ENCODE measurements around the gene PTH2R.
"Not testable (repeated sequence)": the region's sequence is repeated elsewhere in the genome, so short reads cannot be mapped to it uniquely, and the experiment has no call there.

The PTH2R gene

DNA sequence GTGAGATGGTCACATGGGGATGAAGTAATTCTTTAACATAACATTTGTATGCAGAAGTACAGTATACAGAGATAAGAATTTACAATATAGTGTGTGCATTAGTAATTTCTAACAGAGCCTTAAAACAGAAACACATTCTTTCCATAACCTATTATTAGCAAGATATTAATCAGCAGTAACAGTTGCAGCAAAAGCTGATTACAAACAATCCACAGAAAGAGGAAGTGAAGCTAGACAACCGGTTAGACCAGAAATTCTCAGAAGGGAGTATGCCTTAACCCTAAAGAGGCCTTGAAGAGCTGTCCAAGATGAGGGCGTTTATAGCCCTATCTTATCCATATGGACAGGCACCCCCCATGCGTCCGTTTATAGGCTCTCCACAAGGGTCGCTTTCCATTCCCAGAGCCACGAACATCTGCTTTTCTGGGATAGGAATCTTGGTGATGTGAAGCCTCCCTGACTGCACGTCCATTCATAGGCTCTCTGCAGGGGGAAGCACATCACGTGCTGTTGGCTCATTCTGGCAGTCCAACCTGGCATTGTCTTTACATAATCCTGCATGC lies 75.9 kb downstream of the PTH2R start:
- not testable (repeated sequence) for DNase-seq (ENCODE audit: low spot score)

DNA sequence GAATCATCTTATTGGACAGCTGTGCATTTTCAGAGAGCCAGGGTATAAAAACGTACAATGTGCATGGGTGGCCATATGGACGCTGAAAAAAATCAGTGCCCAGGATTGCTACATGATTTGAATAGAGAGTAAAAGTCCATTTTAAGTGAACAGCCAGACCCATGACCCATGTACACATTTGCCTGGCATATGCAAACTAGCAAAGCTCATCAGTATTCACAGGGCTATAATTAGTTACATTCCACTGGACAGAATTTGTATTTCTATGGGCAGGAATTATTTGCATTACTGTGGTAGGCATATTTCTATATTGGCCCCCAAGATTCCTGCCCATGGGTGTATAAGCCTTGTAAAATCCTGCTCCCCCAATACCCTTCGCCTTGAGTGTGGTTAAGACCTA lies 78.8 kb downstream of the PTH2R start:
- no peak for DNase-seq (ENCODE audit: low spot score)

DNA sequence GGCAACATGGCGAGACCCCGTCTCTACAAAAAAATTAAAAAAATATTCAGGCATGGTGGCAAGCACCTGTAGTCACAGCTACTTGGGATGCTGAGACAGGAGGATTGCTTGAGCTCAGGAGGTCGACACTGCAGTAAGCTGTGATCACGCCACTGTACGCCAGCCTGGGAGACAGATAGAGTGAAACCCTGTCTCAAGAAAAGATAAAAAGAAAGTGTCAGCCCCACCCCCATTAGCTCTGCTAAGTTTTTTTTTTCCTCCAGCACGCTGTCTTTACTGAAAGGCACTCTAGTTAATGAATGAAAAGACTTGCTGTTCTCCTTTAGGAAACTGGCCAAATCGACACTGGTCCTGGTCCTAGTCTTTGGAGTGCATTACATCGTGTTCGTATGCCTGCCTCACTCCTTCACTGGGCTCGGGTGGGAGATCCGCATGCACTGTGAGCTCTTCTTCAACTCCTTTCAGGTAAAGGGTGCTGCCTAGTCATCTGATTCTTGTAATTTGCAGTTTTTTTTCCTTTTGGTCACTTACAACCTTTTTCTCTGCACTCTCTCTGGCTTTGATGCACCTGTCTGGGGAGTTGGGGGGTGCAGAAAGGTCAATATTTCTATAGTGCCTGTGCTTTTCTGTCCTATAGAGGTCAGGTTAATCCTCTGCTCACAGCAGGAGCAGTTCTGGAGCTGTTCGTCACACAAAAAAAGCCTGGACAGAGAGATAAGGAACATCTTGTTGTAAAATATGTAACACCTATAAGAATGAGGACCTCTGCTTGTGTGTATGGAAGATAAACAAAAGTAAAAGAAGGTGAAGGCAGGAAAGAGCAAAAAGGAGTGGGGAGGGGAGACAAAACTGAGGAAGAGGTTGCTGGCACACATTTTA lies 82.3 kb downstream of the PTH2R start:
- peak; percentile 15 for DNase-seq (ENCODE audit: low spot score)

DNA sequence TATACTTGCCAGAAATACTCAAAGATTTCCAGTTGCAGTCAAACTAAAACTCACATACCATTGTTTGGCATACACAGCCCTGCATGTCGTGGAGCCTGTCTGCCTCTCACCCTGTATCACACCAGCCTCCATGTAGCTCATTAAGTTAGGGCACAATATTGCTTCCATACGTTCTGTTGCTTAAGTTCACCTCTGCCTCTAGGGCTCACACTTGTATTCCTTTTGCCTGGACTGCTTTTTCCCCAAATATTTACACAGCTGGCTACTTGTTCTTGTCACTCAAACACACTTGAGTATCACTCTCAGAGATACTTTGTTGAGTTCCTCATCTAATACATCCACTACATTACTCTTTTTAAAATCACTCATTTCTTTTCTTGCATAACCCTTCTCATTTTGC lies 83.1 kb downstream of the PTH2R start:
- DNase-seq (ENCODE audit: low spot score), result no peak

DNA sequence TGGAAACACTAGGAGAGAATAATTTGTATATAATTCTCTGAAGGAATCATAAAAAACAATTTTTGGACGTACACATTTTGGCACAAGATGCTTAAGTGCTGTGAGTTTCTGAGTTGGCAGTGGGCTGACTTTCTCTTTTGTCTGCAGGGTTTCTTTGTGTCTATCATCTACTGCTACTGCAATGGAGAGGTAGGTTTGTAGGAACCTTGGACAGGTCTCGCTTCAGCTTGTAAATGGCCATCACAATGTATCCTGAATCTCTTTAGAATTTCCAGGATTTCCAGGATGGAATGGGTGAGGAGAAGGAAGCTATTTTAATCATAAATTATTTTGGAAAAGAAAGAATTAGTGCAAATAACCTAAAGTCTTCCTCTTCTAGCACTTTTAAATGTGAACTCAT lies 83.9 kb downstream of the PTH2R start:
- no peak for DNase-seq (ENCODE audit: low spot score)

DNA sequence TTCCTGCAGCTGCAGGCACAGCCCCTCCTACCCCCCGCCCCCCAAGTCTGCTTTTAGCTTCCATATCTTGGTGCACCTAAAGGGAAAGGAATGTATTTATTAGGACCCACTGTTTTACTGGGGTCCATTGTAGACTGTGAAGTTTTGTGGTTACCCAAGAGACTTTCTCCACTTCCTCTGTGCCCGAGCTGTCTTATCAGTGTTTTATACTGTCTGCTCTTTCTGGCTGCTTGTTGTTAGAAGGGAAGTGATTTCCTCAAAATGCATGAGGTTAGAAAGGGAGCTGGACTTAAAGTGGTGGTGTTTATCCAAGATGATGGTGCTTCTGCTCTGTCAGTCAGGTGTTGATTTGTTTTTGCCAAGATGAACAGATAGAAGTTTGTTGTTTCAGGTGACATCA lies 85.0 kb downstream of the PTH2R start:
- peak; percentile 8 for DNase-seq (ENCODE audit: low spot score)

DNA sequence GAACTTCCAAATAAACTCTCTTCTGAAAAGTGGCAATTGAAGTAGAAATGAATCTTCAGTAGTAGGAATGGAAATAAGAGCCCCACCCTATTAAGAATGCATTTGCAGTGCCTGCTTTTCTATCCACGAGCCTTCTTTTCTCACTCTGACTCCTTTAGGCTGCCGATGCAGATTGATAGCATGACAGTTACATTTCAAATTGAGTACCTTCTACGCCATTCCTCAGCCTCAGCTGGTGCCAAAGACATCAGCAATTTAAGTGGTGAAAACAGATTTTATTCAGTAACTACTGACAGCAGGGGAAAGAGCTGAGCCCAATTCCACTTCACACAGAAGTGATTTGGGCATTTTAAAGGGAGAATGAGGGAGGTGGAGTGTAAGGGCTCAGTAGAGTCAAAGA lies 85.5 kb downstream of the PTH2R start:
- DNase-seq (ENCODE audit: low spot score), result no peak

DNA sequence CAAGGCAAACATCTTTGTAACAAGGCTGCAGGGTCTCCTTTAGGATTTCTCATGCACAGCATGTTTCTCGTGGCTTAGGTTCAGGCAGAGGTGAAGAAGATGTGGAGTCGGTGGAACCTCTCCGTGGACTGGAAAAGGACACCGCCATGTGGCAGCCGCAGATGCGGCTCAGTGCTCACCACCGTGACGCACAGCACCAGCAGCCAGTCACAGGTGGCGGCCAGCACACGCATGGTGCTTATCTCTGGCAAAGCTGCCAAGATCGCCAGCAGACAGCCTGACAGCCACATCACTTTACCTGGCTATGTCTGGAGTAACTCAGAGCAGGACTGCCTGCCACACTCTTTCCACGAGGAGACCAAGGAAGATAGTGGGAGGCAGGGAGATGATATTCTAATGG lies 86.6 kb downstream of the PTH2R start:
- no peak for DNase-seq (ENCODE audit: low spot score)

DNA sequence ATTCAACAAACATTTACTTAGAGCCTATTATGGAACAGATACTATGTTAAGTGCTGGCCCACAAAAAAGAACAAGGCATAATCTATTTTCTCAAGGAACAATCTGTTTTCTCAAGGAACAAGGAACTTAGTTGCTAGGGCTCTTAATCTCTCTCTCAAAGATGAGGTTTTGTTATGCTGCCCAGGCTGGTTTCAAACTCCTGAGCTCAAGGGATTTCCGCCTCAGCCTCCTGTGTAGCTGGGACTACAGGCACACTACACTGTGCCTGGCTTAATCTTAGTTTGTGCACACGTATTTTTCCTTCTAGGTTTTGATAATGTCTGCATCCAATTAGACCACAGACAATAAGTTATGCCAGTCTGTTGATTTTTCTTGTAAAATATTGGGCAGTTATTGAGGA lies 89.5 kb downstream of the PTH2R start:
- DNase-seq (ENCODE audit: low spot score), result no peak

DNA sequence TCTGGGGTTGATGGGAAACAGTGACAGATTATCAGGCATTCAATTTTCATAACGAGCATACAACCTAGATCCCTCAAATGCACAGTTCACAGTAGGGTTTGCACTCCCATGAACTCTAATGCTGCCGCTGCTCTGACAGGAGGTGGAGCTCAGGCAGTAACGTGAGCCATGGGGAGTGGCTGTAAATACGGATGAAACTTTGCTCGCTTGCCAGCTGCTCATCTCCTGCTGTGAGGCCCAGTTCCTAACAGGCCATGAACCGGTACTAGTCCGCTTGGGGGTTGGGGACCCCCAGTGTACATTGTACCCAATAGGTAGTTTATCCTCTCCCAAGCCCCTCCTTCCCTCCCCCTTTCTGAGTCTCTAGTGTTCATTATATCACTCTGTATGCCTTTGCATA lies 94.6 kb downstream of the PTH2R start:
- no peak for DNase-seq (ENCODE audit: low spot score)

DNA sequence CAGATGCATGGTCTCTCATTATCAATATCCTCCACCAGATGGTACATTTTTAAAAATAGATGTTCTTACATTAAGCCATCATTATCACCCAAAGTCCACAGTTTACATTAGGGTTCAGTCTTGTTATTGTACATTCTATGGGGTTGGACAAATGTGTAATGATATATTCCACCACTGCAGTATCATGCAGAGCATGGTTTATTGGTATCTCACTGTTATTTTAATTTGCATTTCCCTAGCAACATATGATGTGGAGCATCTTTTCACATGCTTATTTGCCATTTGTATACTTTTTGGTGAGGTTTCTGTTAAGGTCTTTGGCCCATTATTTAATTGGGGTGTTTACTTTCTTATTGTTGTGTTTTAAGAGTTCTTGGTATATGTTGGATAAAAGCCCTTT lies 95.7 kb downstream of the PTH2R start:
- no peak for DNase-seq (ENCODE audit: low spot score)

DNA sequence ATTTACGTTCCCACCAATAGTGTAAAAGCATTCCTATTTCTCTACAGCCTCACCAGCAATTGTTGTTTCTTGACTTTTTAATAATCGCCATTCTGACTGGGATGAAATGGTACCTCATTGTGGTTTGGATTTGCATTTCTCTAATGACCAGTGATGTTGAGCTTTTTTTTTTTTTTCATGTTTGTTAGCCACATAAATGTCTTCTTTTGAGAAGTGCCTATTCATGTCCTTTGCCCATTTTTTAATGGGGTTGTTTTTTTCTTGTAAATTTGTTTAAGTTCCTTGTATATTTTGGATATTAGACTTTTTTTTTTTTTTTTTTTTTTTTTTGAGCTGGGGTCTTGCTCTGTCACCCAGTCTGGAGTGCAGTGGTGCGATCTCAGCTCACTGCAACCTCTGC lies 98.8 kb downstream of the PTH2R start:
- DNase-seq (ENCODE audit: low spot score), result not testable (repeated sequence)

DNA sequence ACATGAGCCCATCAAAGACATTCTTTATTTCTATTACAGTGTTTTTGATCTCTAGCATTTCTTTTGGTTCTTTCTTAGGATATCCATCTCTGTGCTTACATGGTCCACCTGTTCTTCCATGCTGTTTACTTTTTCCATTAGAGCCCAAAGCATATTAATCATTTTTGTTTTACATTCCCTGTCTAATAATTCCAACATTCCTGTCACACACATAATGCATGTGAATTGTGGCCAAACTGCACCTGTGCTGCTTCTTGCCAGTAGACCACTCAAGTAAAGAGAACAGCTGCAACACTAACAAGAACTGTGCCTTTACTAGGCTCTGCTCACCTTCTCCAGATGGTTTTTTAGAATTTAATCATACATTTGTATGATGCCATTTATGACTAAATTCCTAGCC lies 103.0 kb downstream of the PTH2R start:
- DNase-seq (ENCODE audit: low spot score), result no peak

DNA sequence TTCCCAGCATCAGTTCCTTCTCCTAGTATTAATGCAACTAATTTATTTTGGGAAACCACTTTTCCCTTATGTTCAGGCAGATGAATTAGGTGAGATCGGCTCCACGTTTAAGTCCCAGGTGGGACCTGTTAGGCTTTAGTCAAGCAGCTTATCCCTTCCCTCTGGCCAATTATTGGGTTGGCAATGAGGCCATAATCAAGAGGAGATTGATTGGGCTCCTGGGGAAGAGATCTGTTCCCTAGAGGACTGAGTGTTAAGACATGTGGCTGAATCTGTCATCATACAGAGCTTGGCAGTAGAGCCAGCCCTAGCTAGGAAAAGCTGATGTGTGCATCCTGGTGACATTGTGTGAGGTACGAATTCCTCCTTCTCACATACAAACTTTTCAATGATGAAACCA lies 104.4 kb downstream of the PTH2R start:
- no peak for DNase-seq (ENCODE audit: low spot score)

DNA sequence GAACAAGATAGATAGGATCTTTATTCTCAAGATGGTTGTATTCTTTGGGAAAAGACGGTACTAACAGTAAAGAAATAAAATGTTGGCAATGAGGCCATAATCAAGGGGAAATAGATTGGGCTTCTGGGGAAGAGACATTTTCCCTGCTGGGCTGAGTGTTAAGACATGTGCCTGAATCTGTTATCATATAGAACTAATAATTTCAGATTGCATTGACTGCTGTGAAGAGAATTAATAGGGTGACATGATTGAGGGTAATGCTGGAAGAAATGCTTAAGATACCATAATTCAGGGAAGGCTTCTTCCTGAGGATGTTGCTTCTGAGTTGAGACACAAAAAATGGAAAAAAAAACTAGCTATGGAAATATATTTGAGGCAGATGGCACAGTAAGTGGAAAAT lies 105.0 kb downstream of the PTH2R start:
- no peak for DNase-seq (ENCODE audit: low spot score)

DNA sequence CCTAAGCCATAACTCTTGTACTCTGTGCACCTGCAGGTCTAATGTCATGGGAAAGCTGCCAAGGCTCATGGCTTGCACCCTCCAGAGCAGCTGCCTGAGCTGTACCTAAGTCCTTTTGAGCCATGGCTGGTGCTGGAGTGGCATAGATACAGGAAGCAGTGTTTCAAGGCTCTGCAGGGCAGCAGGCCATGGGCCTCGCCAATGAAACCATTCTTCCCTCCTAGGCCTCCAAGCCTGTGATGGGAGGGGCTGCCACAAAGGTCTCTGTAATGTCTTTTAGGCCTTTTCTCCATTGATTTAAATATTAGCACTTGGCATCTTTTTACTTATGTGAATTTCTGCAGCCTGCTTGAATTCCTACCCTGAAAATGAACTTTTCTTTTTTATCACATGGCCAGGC lies 108.5 kb downstream of the PTH2R start:
- no peak for DNase-seq (ENCODE audit: low spot score)

DNA sequence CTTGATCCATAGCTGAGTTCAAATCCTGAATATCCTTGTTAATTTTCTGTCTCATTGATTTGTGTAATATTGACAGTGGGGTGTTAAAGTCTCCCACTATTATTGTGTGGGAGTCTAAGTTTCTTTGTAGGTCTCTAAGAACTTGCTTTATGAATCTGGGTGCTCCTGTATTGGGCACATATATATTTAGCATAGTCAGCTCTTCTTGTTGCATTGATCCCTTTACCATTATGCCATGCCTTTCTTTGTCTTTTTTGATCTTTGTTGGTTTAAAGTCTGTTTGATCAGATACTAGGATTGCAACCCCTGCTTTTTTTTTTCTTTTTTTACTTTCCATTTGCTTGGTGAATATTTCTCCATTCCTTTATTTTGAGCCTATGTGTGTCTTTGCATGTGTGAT lies 116.5 kb downstream of the PTH2R start:
- not testable (repeated sequence) for DNase-seq (ENCODE audit: low spot score)

DNA sequence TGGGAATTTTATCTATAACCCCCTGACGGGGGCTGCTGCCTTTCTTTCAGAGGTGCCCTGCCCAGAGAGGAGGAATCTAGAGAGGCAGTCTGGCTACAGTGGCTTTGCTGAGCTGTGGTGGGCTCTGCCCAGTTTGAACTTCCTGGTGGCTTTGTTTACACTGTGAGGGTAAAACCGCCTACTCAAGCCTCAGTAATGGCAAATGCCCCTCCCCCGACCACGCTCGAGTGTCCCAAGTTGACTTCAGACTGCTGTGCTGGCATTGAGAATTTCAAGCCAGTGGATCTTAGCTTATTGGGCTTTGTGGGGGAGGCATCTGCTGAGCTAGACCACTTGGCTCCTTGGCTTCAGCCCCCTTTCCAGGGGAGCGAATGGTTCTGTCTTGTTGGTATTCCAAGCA lies 118.6 kb downstream of the PTH2R start:
- DNase-seq (ENCODE audit: low spot score), result not testable (repeated sequence)

DNA sequence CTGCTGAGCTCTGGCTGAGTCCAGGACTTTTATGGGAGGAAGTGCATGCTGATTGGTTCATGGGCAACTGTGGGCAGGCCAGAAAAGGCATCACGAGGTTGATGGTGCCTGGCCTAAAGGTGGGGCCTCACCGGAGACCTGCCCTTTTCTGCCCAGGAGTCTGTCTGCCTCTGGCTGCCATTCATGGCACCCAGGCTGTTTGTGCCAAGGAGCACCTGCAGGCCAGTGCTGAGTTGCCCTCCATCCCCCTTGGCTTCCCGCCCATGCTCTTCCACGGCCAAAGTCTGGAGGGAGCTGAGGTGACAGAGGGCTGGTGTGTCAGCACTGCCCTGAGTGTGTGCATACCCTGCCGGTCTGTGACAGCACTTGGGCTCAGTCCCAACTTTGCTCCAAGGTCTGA lies 123.2 kb downstream of the PTH2R start:
- DNase-seq (ENCODE audit: low spot score), result no peak

DNA sequence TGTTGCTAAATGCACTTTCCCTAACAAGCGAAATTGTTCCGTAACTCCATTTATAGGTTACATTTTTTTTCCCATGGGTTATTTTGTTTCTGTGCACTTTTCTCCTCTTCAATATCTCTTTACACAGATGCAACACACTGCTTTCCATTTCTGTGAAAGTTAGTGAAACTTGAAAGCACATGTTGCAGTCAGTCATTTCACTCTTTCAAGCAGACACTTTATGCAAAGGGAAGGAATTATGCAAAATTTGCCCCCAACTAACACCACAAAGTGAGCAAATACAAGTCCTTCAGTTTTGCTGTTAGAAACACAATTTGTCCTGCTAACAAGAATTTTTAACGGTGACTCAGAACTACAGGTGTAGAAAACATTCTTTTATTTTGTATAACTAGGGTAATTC lies 124.8 kb downstream of the PTH2R start:
- no peak for DNase-seq (ENCODE audit: low spot score)

DNA sequence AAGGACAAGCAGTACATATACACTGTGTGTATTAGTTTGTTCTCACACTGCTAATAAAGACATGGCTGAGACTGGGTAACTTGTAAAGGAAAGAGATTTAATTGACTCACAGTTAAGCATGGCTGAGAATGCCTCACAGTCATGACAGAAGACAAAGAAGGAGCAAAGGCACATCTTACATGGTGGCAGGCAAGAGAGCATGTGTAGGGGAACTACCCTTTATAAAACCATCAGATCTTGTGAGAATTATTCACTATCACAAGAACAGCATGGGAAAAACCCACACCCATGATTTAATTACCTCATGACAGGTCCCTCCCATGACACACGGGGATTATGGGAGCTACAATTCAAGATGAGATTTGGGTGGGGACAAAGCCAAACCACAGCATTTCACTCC lies 129.0 kb downstream of the PTH2R start:
- not testable (repeated sequence) for DNase-seq (ENCODE audit: low spot score)

DNA sequence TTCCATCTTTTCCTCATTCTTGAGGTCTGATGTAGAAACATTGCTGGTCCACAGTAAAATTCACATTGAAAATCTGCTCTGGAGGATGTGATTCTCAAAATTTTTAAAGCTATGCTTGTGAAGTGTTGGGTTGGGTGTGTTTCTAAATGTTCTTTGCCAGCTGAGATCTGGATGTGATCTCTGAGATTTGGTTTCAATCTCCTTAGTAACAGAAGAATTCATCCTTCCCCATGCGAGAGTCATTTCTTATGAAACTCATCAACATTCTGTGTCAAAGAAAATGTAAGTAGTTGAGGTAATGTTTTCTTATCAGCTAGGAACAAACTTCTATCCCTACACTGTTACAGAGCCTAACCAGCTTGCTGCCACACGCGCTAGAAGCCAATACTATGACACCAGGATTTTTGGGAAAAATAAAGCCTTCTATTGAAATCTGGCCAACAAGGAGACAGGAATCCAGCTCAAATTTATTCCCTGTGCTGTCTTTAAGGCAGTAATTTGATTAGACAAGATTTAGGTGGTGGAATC lies 134.9 kb downstream of the PTH2R start:
- DNase-seq (ENCODE audit: low spot score), result no peak

DNA sequence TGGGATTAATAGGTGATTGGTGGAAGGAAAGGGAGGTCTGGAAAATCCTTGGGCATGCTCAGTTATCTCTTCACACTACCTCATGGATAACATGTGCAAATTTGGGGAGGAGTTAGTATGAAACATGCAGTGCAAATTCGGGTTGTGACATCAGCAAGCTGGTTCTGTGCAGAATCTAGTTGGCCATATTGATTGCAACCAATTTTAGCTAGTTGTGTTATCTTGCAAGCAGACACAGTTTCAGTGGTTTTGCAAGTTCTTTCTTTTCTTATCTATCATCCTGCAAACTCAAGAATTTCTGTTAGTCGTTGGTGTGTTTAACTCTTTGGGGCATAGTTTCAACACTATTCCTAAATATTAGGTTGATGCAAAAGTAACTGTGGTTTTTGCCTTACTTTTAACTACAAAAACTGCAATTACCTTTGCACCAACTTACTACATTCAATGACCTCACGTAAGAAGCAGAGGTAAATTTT lies 135.4 kb downstream of the PTH2R start:
- DNase-seq (ENCODE audit: low spot score), result no peak
